HG03571 (cell line): ENCODE measurements around the gene PRDX2.

Experiments used
- ATAC-seq: cut with Tn5 transposase; IDR thresholded peaks from one replicate; pipeline ENCODE4 v1.9.1; 2021; ENCODE audit not compliant: unreplicated experiment

The PRDX2 gene

GRCh38 chr19:12756150-12756883 is 45.3 kb downstream of the PRDX2 start:
- ATAC-seq: no peak

- no peak for ATAC-seq
Observed at GRCh38 chr19:12754465-12755196, 47.0 kb downstream of the PRDX2 start.

- no peak for ATAC-seq
Observed at GRCh38 chr19:12752056-12752781, 49.4 kb downstream of the PRDX2 start.

DNA sequence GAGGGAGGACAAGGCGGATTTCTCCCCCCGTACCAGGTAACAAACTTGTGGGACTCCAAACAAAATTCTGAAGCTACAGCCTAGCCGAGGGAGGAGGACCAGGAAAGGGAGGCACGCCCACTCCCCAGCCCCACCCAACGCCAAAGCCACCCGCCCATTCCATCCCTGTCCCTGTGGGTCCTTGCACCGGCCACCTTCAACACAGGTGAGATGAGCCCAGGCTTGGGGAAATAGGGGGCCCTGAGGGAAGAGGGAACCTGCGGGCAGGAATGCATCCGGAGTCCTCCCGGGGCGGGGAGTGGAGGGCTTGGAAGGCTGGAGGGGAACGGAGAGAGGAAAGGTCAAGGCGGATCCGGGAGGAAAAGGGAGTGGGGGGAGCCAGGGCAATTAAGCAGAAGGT is 50.0 kb downstream of the PRDX2 start, which contains the start of gene BEST2:
Gene BEST2, plus strand, starts transcription at position 157 of the 400 bp plus-strand sequence. CDS start 802 bp downstream, outside the sequence.
- ATAC-seq: no peak

DNA sequence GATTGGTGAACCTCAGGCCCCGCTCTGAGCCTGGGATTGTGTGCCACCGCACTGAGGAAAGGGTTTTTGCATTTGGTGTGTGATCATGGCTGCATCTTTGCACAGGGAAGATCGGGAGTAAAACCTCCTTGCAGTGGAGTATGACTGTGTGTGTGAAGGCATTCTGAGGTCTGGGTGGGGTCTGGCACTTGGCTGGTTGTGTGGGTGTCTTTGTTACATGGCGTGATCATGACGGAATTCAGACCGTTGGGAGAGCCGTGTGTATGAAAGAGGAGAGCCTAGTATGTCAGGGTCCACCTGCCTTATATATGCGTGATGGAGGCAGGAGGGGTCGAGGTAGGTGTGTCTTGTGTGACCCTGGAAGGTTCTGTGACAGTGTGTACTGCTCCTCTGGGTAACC is 50.7 kb downstream of the PRDX2 start:
- ATAC-seq: no peak

DNA sequence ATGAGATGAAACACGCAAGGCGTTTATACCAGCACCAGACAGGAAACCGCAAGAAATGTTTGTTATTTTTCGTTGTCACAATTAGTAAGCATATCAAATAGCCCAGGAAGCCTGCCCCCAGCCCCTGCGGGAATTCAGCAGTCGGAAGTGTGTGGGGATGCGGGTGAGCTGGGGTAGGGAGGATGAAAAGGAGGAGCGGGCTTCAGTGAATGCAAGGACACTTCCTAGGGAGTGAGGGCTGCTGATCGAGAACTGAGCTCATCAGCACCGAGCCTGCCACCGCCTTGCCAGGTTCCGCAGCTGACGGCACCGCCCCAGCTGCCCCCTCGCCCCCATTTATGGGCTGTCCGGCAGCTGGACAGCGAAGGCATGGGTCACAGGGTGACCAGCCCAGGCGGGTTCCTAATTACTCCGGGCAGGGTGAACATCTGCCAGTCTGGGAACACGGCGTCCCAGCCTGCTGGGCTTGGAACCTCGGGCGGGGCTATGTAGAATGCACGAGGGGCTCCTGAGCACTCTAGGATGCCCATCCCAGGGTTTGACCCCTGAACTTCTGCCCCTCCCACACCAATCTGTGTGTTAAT is 51.6 kb downstream of the PRDX2 start:
- ATAC-seq: no peak

DNA sequence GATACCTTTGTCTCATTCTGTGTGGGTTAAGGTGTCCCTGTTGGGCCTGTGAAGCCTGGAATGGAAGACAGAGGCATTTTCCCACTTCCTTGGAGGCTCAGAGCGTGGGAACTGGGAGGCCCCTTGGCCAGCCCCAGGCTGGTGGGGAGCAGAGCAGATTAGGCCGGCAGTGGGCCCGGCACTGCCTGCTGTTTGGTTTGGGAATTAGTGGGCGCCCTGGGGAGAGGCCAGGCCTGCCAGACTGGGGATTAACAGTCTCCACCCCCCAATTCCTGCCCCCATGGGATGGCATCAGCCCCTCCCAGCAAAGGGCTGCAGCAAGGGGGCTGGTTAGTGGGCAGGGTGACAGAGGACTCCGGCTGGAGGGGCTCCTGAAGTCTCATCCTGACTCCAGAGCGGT is 53.1 kb downstream of the PRDX2 start:
- ATAC-seq: no peak
